ENCODE data around the gene TAS1R1. TPM values are rescaled to one million over a fixed set of nuclear protein-coding genes. Genes with fewer than 3 reads are reported as not detected.

TAS1R1 gene
- total RNA-seq, 1 experiment from 2014 or later: not detected

- POLR2A ChIA-PET: no interaction called here
- no peak for DNase-seq
- Mint-ChIP-seq H3K4me3 (ENCODE audit: unreplicated experiment) (no peak overlapping the region), H3K27me3 (ENCODE audit: insufficient read depth, unreplicated experiment) (peaks cover 2% of the 10 kb centered on the region), H3K36me3 (ENCODE audit: insufficient read depth, unreplicated experiment) (peaks cover 7% of the 10 kb centered on the region), H3K27ac (ENCODE audit: unreplicated experiment) (no peak overlapping the region), H3K9me3 (ENCODE audit: unreplicated experiment) (no peaks in the 10 kb centered on the region), H3K4me1 (ENCODE audit: low read depth, unreplicated experiment) (no peaks in the 10 kb centered on the region)
- TF ChIP-seq CTCF (IDR thresholded peaks at IDR 0.05; ENCODE audit: insufficient read depth in 1 of 2, low read depth in 1 of 2, low read length in 1 of 2, severe bottlenecking in 1 of 2, unreplicated experiment in 1 of 2): no peak
- Histone ChIP-seq H3K36me3 (ENCODE audit: control insufficient read depth, insufficient read depth, low read length) (no peaks in the 10 kb centered on the region), H3K9me3 (no peaks in the 10 kb centered on the region), H3K4me1 (0 out of 2 replicates have a peak, but pooled peaks cover 4% of the 10 kb centered on the region), H3K27me3 (replicated peaks; ENCODE audit: control insufficient read depth, insufficient read depth, low read length) (no peaks in the 10 kb centered on the region), H3K4me3 (ENCODE audit: low read depth, low read length) (no peak overlapping the region)
- BruUV-seq (replicated peaks): no TSS peak
- intact Hi-C loops (cut with micrococcal nuclease; ENCODE audit: unreplicated experiment): no loop called here
- CTCF ChIA-PET: no interaction called here
These were observed 19.7 kb downstream of the TAS1R1 start for GRCh38 chr1:6574818-6575217.

DNA sequence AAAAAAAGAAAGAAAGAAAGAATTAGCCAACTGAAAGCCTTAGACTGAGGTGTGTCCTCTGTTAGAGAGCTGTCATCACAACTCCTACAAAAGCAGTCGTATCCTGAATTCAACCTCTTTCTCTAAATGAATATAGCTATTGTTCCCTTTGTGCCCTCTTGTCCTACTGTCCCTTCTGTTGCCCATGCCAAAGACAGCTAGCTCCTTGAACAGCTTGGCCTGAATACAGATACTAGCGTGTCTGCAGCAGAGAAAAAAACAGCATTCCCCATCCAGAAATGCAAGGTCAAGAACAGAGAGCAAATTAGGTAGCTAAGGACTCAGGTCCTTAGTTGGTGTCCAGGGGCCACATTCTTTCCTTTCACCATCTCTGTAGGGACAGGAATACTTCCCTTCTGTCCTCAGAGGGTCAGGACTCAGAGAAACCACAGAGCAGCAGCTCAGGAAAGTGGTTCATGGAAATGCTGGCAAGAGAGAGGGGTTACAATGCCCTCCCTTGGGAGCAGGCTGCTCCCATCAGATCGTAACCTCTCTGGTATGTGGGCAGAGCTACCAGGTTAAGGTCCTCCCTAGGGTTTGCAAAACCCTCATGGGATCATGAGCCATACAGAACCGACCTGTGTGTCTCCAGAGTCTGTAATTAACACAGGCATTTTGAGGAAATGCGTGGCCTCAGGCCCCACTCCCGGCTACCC, 22.9 kb downstream of the TAS1R1 start:
- Histone ChIP-seq H3K4me1 (peaks cover 26% of the 10 kb centered on the region), H3K9me3 (no peaks in the 10 kb centered on the region), H3K36me3 (ENCODE audit: control insufficient read depth, insufficient read depth, low read length) (no peaks in the 10 kb centered on the region), H3K27me3 (replicated peaks; ENCODE audit: control insufficient read depth, insufficient read depth, low read length) (no peaks in the 10 kb centered on the region), H3K4me3 (ENCODE audit: low read depth, low read length) (no peak overlapping the region)
- BruUV-seq (replicated peaks): no TSS peak
- ChIA-PET POLR2A (no interaction called here), CTCF (no interaction called here)
- intact Hi-C loops (cut with micrococcal nuclease; ENCODE audit: unreplicated experiment): no loop called here
- no peak overlapping the region for H3K27ac Mint-ChIP-seq (ENCODE audit: unreplicated experiment)
- TF ChIP-seq CTCF (IDR thresholded peaks at IDR 0.05; ENCODE audit: insufficient read depth in 1 of 2, low read depth in 1 of 2, low read length in 1 of 2, severe bottlenecking in 1 of 2, unreplicated experiment in 1 of 2): no peak
- no peak for DNase-seq
- no peak overlapping the region for H3K4me3 Mint-ChIP-seq (ENCODE audit: unreplicated experiment)
- H3K9me3 Mint-ChIP-seq (ENCODE audit: unreplicated experiment): no peaks in the 10 kb centered on the region
- no peaks in the 10 kb centered on the region for H3K27me3 Mint-ChIP-seq (ENCODE audit: insufficient read depth, unreplicated experiment)
- peaks cover 14% of the 10 kb centered on the region for H3K36me3 Mint-ChIP-seq (ENCODE audit: insufficient read depth, unreplicated experiment)
- no peaks in the 10 kb centered on the region for H3K4me1 Mint-ChIP-seq (ENCODE audit: low read depth, unreplicated experiment)

DNA sequence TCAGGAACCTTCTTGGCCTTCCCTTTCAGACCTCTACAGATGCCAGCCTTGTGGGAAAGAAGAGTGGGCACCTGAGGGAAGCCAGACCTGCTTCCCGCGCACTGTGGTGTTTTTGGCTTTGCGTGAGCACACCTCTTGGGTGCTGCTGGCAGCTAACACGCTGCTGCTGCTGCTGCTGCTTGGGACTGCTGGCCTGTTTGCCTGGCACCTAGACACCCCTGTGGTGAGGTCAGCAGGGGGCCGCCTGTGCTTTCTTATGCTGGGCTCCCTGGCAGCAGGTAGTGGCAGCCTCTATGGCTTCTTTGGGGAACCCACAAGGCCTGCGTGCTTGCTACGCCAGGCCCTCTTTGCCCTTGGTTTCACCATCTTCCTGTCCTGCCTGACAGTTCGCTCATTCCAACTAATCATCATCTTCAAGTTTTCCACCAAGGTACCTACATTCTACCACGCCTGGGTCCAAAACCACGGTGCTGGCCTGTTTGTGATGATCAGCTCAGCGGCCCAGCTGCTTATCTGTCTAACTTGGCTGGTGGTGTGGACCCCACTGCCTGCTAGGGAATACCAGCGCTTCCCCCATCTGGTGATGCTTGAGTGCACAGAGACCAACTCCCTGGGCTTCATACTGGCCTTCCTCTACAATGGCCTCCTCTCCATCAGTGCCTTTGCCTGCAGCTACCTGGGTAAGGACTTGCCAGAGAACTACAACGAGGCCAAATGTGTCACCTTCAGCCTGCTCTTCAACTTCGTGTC, 23.7 kb downstream of the TAS1R1 start:
- Histone ChIP-seq H3K9me3 (no peaks in the 10 kb centered on the region), H3K4me1 (peaks cover 28% of the 10 kb centered on the region), H3K4me3 (ENCODE audit: low read depth, low read length) (peak overlapping the region; percentile 55), H3K36me3 (ENCODE audit: control insufficient read depth, insufficient read depth, low read length) (no peaks in the 10 kb centered on the region), H3K27me3 (replicated peaks; ENCODE audit: control insufficient read depth, insufficient read depth, low read length) (no peaks in the 10 kb centered on the region)
- Mint-ChIP-seq H3K27ac (ENCODE audit: unreplicated experiment) (peak overlapping the region; percentile 96), H3K9me3 (ENCODE audit: unreplicated experiment) (no peaks in the 10 kb centered on the region), H3K27me3 (ENCODE audit: insufficient read depth, unreplicated experiment) (no peaks in the 10 kb centered on the region), H3K4me3 (ENCODE audit: unreplicated experiment) (peak overlapping the region; percentile 87), H3K36me3 (ENCODE audit: insufficient read depth, unreplicated experiment) (peaks cover 14% of the 10 kb centered on the region), H3K4me1 (ENCODE audit: low read depth, unreplicated experiment) (no peaks in the 10 kb centered on the region)
- no peak for DNase-seq
- intact Hi-C loops (cut with micrococcal nuclease; ENCODE audit: unreplicated experiment): loop anchor here (1.0 kb wide), 1 partner anchor 26 kb away; no protein-coding TSS in a partner anchor
- no TSS peak for BruUV-seq (replicated peaks)
- POLR2A ChIA-PET: no interaction called here
- no peak for TF ChIP-seq CTCF (IDR thresholded peaks at IDR 0.05; ENCODE audit: insufficient read depth in 1 of 2, low read depth in 1 of 2, low read length in 1 of 2, severe bottlenecking in 1 of 2, unreplicated experiment in 1 of 2)
- CTCF ChIA-PET: no interaction called here

All from Caco-2 (cell line).